HepG2 (cell line): ENCODE data around the gene OR1F1.

Experiments
- ARNTL ChIP-seq: sonication (generic); formaldehyde crosslinking; IDR thresholded peaks from 2 replicates; pipeline ENCODE4 v1.4.0; 2020; ENCODE audit warnings: mild to moderate bottlenecking, missing genetic modification reagents
- CHD4 ChIP-seq: fragments of 200-600 bp; sonication (generic); IDR thresholded peaks from 2 replicates; pipeline ENCODE4 v1.7.0; 2017; ENCODE audit warnings: mild to moderate bottlenecking, low read length, borderline replicate concordance
- CTCF ChIP-seq: sonication (generic); formaldehyde crosslinking; IDR thresholded peaks from 2 replicates; pipeline ENCODE4 v1.5.0; 2020; ENCODE audit warnings: mild to moderate bottlenecking, missing genetic modification reagents, moderate library complexity
- FOXK1 ChIP-seq: sonication (generic); formaldehyde crosslinking; IDR thresholded peaks from 2 replicates; pipeline ENCODE4 v1.4.0; 2020; ENCODE audit warnings: low read depth, missing genetic modification reagents, borderline replicate concordance
- POLR2A ChIP-seq, 2 experiments: IDR thresholded peaks; 2 replicates each; pipeline ENCODE4 v1.6.1; 2011; ENCODE audit warnings: low read depth in 2 of 2, low read length in 2 of 2, mild to moderate bottlenecking in 1 of 2, moderate library complexity in 1 of 2; ENCODE audit not compliant: insufficient read depth in 1 of 2
- RAD51 ChIP-seq: fragments of 450-650 bp; IDR thresholded peaks from 2 replicates; pipeline ENCODE4 v1.6.1; 2016; ENCODE audit warnings: borderline replicate concordance
- REST ChIP-seq, 2 experiments: IDR thresholded peaks; 2 replicates each; pipeline ENCODE4 v1.6.1; 2011 to 2012; ENCODE audit warnings: low read length in 2 of 2, borderline replicate concordance in 1 of 2, low read depth in 1 of 2, mild to moderate bottlenecking in 1 of 2, moderate library complexity in 1 of 2
- SMARCC2 ChIP-seq: fragments of 450-650 bp; IDR thresholded peaks from 2 replicates; pipeline ENCODE4 v1.6.1; 2017; ENCODE audit warnings: antibody characterized with exemption, mild to moderate bottlenecking
- ZNF280B ChIP-seq: sonication (generic); formaldehyde crosslinking; IDR thresholded peaks from 2 replicates; pipeline ENCODE4 v1.5.0; 2020; ENCODE audit warnings: missing genetic modification reagents, mild to moderate bottlenecking, borderline replicate concordance
- ZNF597 ChIP-seq: sonication (generic); formaldehyde crosslinking; IDR thresholded peaks from 2 replicates; pipeline ENCODE4 v1.5.0; 2020; ENCODE audit warnings: missing genetic modification reagents
- ZNF710 ChIP-seq: sonication (generic); formaldehyde crosslinking; IDR thresholded peaks from 2 replicates; pipeline ENCODE4 v1.5.0; 2020; ENCODE audit warnings: mild to moderate bottlenecking, missing genetic modification reagents, borderline replicate concordance

GRCh38 chr16:3182608-3183444 is 5.2 kb upstream of the OR1F1 start:
- no peak for TF ChIP-seq POLR2A (IDR thresholded peaks at IDR 0.05; ENCODE audit: insufficient read depth in 1 of 2, low read depth in 2 of 2, low read length in 2 of 2)
- TF ChIP-seq ZNF597 (CRISPR knock-in tag): no peak
- TF ChIP-seq CTCF (CRISPR knock-in tag): 0 out of 2 replicates have a peak, but pooled peaks have one; percentile 10
- TF ChIP-seq CHD4: no peak
- TF ChIP-seq FOXK1 (CRISPR knock-in tag): no peak
- TF ChIP-seq ZNF280B (CRISPR knock-in tag): no peak
- no peak for TF ChIP-seq RAD51
- no peak for TF ChIP-seq SMARCC2
- no peak for TF ChIP-seq ARNTL (CRISPR knock-in tag)
- TF ChIP-seq ZNF710 (CRISPR knock-in tag): 0 out of 2 replicates have a peak, but pooled peaks have one; percentile 42
- TF ChIP-seq REST (IDR thresholded peaks at IDR 0.05; ENCODE audit: borderline replicate concordance in 1 of 2, low read depth in 1 of 2, low read length in 2 of 2): no peak
